ENCODE results near the gene NKTR.
A peak's percentile ranks its signal among the peaks of the same experiment; 100 is the strongest.

NKTR gene

DNA sequence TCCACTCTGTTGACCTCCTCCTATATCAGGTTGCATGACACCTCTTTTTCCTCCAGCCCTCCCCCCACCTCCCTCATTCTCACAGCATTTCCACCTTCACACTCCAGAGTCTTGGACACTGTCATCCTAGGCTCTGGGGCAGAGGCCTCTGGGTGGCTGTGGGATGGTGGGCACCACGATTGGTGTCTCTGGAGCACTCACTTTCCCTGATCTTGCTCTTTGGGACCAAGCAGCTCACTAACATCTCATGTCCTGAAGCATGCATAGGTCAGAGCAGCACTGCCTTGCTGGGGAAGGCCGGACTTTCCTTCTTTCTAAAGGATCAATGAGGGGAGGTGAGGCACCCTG, 67.9 kb downstream of the NKTR start:
- Mint-ChIP-seq H3K27ac (no peak overlapping the region), H3K36me3 (ENCODE audit: low read depth) (no peaks in the 10 kb centered on the region), H3K4me1 (peaks cover 2% of the 10 kb centered on the region), H3K27me3 (no peaks in the 10 kb centered on the region), H3K9me3 (no peaks in the 10 kb centered on the region), H3K4me3 (no peak overlapping the region)
- ATAC-seq (no peak), DNase-seq (no peak)

GRCh38 chr3:42668793-42669217, 68.3 kb downstream of the NKTR start:
- ATAC-seq, result no peak
- DNase-seq, result no peak
- Mint-ChIP-seq H3K36me3 (ENCODE audit: low read depth) (no peaks in the 10 kb centered on the region), H3K4me3 (no peak overlapping the region), H3K9me3 (no peaks in the 10 kb centered on the region), H3K4me1 (no peaks in the 10 kb centered on the region), H3K27ac (no peak overlapping the region), H3K27me3 (no peaks in the 10 kb centered on the region)

GRCh38 chr3:42670051-42670576, 69.6 kb downstream of the NKTR start:
- ATAC-seq (no peak), DNase-seq (no peak)
- no peaks in the 10 kb centered on the region for H3K9me3 Mint-ChIP-seq
- H3K36me3 Mint-ChIP-seq (ENCODE audit: low read depth), result no peaks in the 10 kb centered on the region
- no peak overlapping the region for H3K4me3 Mint-ChIP-seq
- H3K27me3 Mint-ChIP-seq, result peaks cover 2% of the 10 kb centered on the region
- no peaks in the 10 kb centered on the region for H3K4me1 Mint-ChIP-seq
- no peak overlapping the region for H3K27ac Mint-ChIP-seq

DNA sequence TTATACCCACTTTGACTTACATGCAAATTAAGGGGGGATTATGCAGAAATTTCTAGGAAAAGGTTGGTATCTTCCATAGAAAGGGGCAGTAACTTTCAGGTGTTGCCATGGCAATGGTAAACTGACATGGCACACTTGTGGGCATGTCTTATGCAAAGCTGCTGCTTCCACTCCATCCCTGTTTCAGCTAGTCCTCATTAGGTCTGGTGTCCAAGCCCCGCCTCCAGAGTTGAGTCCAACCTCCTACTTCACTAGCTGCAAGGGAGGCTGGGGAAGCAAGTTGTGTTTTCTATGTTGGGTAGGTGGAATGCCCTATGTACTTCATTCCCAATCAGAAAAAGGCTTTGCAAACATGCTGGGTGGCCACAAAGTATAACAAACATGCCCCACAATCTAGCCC, 70.2 kb downstream of the NKTR start:
- ATAC-seq, result no peak
- H3K27me3 Mint-ChIP-seq, result peaks cover 2% of the 10 kb centered on the region
- DNase-seq, result no peak
- no peaks in the 10 kb centered on the region for H3K9me3 Mint-ChIP-seq
- H3K36me3 Mint-ChIP-seq (ENCODE audit: low read depth), result no peaks in the 10 kb centered on the region
- H3K27ac Mint-ChIP-seq, result no peak overlapping the region
- H3K4me1 Mint-ChIP-seq, result no peaks in the 10 kb centered on the region
- no peak overlapping the region for H3K4me3 Mint-ChIP-seq

- Mint-ChIP-seq H3K4me3 (no peak overlapping the region), H3K27me3 (peaks cover 6% of the 10 kb centered on the region), H3K27ac (no peak overlapping the region), H3K36me3 (ENCODE audit: low read depth) (peaks cover 3% of the 10 kb centered on the region), H3K4me1 (no peaks in the 10 kb centered on the region), H3K9me3 (peaks cover 16% of the 10 kb centered on the region)
- DNase-seq (no peak), ATAC-seq (no peak)
These were observed 72.0 kb downstream of the NKTR start for GRCh38 chr3:42672515-42672914.

GRCh38 chr3:42673082-42673481, 72.6 kb downstream of the NKTR start:
- Mint-ChIP-seq H3K4me3 (no peak overlapping the region), H3K27me3 (peaks cover 6% of the 10 kb centered on the region), H3K9me3 (peaks cover 22% of the 10 kb centered on the region), H3K27ac (no peak overlapping the region), H3K36me3 (ENCODE audit: low read depth) (peaks cover 5% of the 10 kb centered on the region), H3K4me1 (no peaks in the 10 kb centered on the region)
- ATAC-seq, result no peak
- DNase-seq, result no peak

DNA sequence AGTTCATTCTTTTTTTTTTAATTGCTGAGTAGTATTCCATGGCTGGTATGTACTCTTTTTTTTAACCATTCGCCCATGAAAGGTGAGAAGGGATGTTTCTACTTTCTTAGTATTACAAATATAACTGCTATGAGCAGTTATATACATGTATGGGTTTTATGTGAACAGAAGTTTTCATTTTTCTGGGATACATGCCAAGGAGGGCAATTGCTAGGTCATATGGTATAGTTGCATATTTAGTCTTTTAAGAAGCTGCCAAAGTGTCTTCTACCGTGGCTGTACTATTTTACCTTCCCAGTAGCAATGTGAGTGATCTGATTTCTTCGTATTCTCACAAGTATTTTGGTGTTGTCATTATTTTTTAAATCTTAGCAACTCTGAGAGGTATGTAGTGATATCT, 73.7 kb downstream of the NKTR start:
- Mint-ChIP-seq H3K9me3 (peaks cover 26% of the 10 kb centered on the region), H3K4me1 (no peaks in the 10 kb centered on the region), H3K27ac (no peak overlapping the region), H3K4me3 (no peak overlapping the region), H3K27me3 (peaks cover 8% of the 10 kb centered on the region), H3K36me3 (ENCODE audit: low read depth) (peaks cover 5% of the 10 kb centered on the region)
- no peak for DNase-seq
- no peak for ATAC-seq

GRCh38 chr3:42675909-42676308, 75.4 kb downstream of the NKTR start:
- H3K4me3 Mint-ChIP-seq, result no peak overlapping the region
- peaks cover 26% of the 10 kb centered on the region for H3K9me3 Mint-ChIP-seq
- DNase-seq (no peak), ATAC-seq (no peak)
- H3K4me1 Mint-ChIP-seq, result no peaks in the 10 kb centered on the region
- peaks cover 8% of the 10 kb centered on the region for H3K27me3 Mint-ChIP-seq
- H3K27ac Mint-ChIP-seq, result no peak overlapping the region
- H3K36me3 Mint-ChIP-seq (ENCODE audit: low read depth), result peaks cover 5% of the 10 kb centered on the region

- Mint-ChIP-seq H3K27ac (no peak overlapping the region), H3K4me1 (no peaks in the 10 kb centered on the region), H3K4me3 (no peak overlapping the region), H3K36me3 (ENCODE audit: low read depth) (peaks cover 5% of the 10 kb centered on the region), H3K27me3 (peaks cover 14% of the 10 kb centered on the region), H3K9me3 (peaks cover 26% of the 10 kb centered on the region)
- DNase-seq (no peak), ATAC-seq (no peak)
These were observed 78.0 kb downstream of the NKTR start for GRCh38 chr3:42678447-42678846.

- Mint-ChIP-seq H3K27me3 (peaks cover 18% of the 10 kb centered on the region), H3K36me3 (ENCODE audit: low read depth) (peaks cover 5% of the 10 kb centered on the region), H3K9me3 (peaks cover 26% of the 10 kb centered on the region), H3K4me1 (no peaks in the 10 kb centered on the region), H3K4me3 (no peak overlapping the region), H3K27ac (no peak overlapping the region)
- DNase-seq, result no peak
- peak; percentile 55 for ATAC-seq
These were observed 79.8 kb downstream of the NKTR start for GRCh38 chr3:42680271-42680670.

GRCh38 chr3:42680806-42681205, 80.3 kb downstream of the NKTR start:
- no peak overlapping the region for H3K27ac Mint-ChIP-seq
- H3K4me3 Mint-ChIP-seq, result no peak overlapping the region
- ATAC-seq (no peak), DNase-seq (no peak)
- H3K9me3 Mint-ChIP-seq, result peaks cover 25% of the 10 kb centered on the region
- peaks cover 19% of the 10 kb centered on the region for H3K27me3 Mint-ChIP-seq
- peaks cover 5% of the 10 kb centered on the region for H3K36me3 Mint-ChIP-seq (ENCODE audit: low read depth)
- H3K4me1 Mint-ChIP-seq, result no peaks in the 10 kb centered on the region

- H3K27ac Mint-ChIP-seq, result no peak overlapping the region
- peaks cover 4% of the 10 kb centered on the region for H3K36me3 Mint-ChIP-seq (ENCODE audit: low read depth)
- peaks cover 18% of the 10 kb centered on the region for H3K9me3 Mint-ChIP-seq
- H3K27me3 Mint-ChIP-seq, result peaks cover 19% of the 10 kb centered on the region
- H3K4me1 Mint-ChIP-seq, result no peaks in the 10 kb centered on the region
- ATAC-seq, result no peak
- H3K4me3 Mint-ChIP-seq, result no peak overlapping the region
- DNase-seq, result no peak
These were observed 81.0 kb downstream of the NKTR start for GRCh38 chr3:42681361-42682038.

DNA sequence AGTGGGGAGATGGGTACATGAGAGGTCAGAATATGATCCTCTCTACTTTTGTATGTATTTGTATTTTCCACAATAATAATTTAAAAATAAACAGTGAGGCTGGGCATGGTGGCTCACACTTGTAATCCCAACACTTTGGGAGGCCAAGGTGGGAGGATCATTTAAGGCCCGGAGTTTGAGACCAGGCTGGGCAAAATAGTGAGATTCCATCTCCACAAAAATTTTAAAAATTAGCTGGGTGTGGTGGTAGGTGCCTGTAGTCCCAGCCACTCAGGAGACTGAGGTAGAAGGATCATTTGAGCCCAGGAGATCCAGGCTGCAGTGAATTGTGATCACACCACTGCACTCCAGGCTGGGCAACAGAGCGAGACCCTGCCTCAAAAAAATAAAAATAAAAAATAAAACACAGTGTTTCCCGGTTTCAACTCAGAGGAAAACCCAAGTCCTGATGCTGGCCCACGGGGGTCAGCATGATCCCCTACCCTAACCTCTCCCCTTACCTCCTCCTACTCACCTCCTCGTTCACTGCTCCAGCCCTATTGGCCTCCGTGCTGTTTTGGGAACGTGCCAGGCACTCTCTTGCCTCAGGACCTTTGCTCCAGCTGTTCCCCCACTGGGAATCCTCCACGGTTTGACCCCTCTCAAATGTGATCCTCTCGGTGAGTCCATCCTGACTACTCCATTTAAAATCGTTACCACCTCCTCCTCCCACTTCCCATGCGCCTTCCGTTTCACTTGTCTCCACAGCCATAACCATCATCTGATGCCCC, 82.0 kb downstream of the NKTR start:
- Mint-ChIP-seq H3K4me3 (no peak overlapping the region), H3K27me3 (peaks cover 22% of the 10 kb centered on the region), H3K36me3 (ENCODE audit: low read depth) (peaks cover 2% of the 10 kb centered on the region), H3K9me3 (peaks cover 10% of the 10 kb centered on the region), H3K4me1 (no peaks in the 10 kb centered on the region), H3K27ac (no peak overlapping the region)
- DNase-seq, result no peak
- ATAC-seq, result no peak

DNA sequence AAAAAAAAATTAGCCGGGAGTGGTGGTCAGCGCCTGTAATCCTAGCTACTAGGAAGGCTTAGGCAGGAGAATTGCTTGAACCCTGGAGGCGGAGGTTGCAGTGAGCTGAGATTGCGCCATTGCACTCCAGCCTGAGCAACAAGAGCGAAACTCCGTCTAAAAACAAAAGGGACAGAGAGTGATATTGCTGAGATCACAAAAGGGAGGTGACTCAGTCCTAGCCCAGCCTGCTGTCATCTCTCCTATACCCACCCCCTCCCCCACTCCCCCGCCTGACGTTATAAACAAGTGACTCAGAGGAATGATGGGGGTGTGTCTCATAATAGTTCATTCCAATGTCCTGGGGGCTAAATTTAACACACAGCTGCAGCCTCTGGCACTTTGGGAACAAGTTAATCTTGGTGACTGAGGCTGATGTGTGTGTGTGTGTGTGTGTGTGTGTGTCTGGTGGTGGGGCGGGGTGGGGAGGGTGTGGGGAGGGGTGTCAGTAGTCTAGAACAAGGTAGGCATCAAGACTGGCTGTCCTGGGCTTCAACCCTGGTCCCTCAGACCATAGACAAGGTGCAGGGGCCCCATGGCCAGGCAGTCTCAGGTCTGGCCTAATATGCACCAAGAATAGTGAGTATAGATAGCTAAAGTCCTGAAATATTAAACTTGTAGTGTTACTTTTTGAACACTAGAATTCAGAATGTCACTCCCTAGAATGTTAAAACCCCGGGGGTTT, 83.6 kb downstream of the NKTR start:
- no peak overlapping the region for H3K27ac Mint-ChIP-seq
- peak; percentile 32 for DNase-seq
- ATAC-seq, result peak; percentile 57
- H3K9me3 Mint-ChIP-seq, result no peaks in the 10 kb centered on the region
- no peaks in the 10 kb centered on the region for H3K36me3 Mint-ChIP-seq (ENCODE audit: low read depth)
- H3K4me1 Mint-ChIP-seq, result no peaks in the 10 kb centered on the region
- no peak overlapping the region for H3K4me3 Mint-ChIP-seq
- peaks cover 22% of the 10 kb centered on the region for H3K27me3 Mint-ChIP-seq
